Neural progenitor cell (in vitro differentiated cells): Measurements from ENCODE around the gene CES2. TPM values are rescaled to one million over a fixed set of nuclear protein-coding genes. Genes with fewer than 3 reads are reported as not detected.

Experiments
- DNase-seq: peaks from one replicate; pipeline ENCODE4 v3.0.0-alpha.2; 2016; ENCODE audit warnings: low spot score
- H2AFZ ChIP-seq: fragments of 200-600 bp; sonication (generic); replicated peaks from 2 replicates; pipeline ENCODE4 v1.6.1; 2016; ENCODE audit warnings: antibody characterized with exemption
- H3F3A ChIP-seq: fragments of 200-600 bp; sonication (generic); 2 replicates; pipeline ENCODE4 v1.6.1; 2016; ENCODE audit warnings: antibody characterized with exemption, low read depth
- H3K27ac ChIP-seq: fragments of 200-600 bp; sonication (generic); 2 replicates; pipeline ENCODE4 v1.5.1; 2016; ENCODE audit warnings: mild to moderate bottlenecking
- H3K27me3 ChIP-seq: fragments of 200-600 bp; sonication (generic); 2 replicates; pipeline ENCODE4 v1.6.1; 2016; ENCODE audit warnings: mild to moderate bottlenecking, moderate library complexity
- H3K36me3 ChIP-seq: fragments of 200-600 bp; sonication (generic); 2 replicates; pipeline ENCODE4 v1.5.1; 2016
- H3K4me1 ChIP-seq: fragments of 200-600 bp; sonication (generic); 2 replicates; pipeline ENCODE4 v1.6.1; 2016; ENCODE audit warnings: mixed run types
- H3K4me2 ChIP-seq: fragments of 200-600 bp; sonication (generic); 2 replicates; pipeline ENCODE4 v1.6.1; 2016
- H3K4me3 ChIP-seq: fragments of 200-600 bp; sonication (generic); 2 replicates; pipeline ENCODE4 v1.5.1; 2016
- H3K79me2 ChIP-seq: fragments of 200-600 bp; sonication (generic); 2 replicates; pipeline ENCODE4 v1.6.1; 2016; ENCODE audit warnings: low read depth
- H3K9ac ChIP-seq: fragments of 200-600 bp; sonication (generic); 2 replicates; pipeline ENCODE4 v1.6.1; 2016
- H3K9me3 ChIP-seq: fragments of 200-600 bp; sonication (generic); 2 replicates; pipeline ENCODE4 v1.5.1; 2016; ENCODE audit warnings: low read depth
- H4K20me1 ChIP-seq: fragments of 200-600 bp; sonication (generic); 2 replicates; pipeline ENCODE4 v1.6.1; 2016; ENCODE audit warnings: low read depth
- H3K27ac Mint-ChIP-seq: 3 replicates; pipeline ENCODE4 v1.8.0; 2021; ENCODE audit warnings: mixed read lengths
- H3K27me3 Mint-ChIP-seq: 2 replicates; pipeline ENCODE4 v1.8.0; 2022; ENCODE audit warnings: low read depth, mild to moderate bottlenecking, inconsistent platforms, moderate library complexity, mixed read lengths; ENCODE audit not compliant: insufficient read depth
- H3K36me3 Mint-ChIP-seq: 3 replicates; pipeline ENCODE4 v1.8.0; 2021; ENCODE audit warnings: mixed read lengths
- H3K4me1 Mint-ChIP-seq: 3 replicates; pipeline ENCODE4 v1.8.0; 2021; ENCODE audit warnings: mixed read lengths
- H3K4me3 Mint-ChIP-seq: 3 replicates; pipeline ENCODE4 v1.8.0; 2021; ENCODE audit warnings: mild to moderate bottlenecking, moderate library complexity, mixed read lengths
- H3K9me3 Mint-ChIP-seq: 3 replicates; pipeline ENCODE4 v1.8.0; 2020; ENCODE audit warnings: mixed read lengths
- EZH2 ChIP-seq: fragments of 200-600 bp; sonication (generic); IDR thresholded peaks from 2 replicates; pipeline ENCODE4 v1.6.1; 2017; ENCODE audit warnings: antibody characterized with exemption, mild to moderate bottlenecking, moderate library complexity
- EZH2phosphoT487 ChIP-seq: fragments of 200-600 bp; sonication (generic); IDR thresholded peaks from 2 replicates; pipeline ENCODE4 v1.6.1; 2017; ENCODE audit warnings: antibody characterized with exemption
- total RNA-seq: library from RNA; depleted of rRNA; stranded (reverse); fragments of >200 nt; gene quantifications from 2 replicates; pipeline ENCODE4 v1.2.3, GENCODE V29; 2015; ENCODE audit warnings: low replicate concordance
- TF ChIP-seq, protein P1 (sequence below): fragments of 200-600 bp; sonication (generic); IDR thresholded peaks from 2 replicates; pipeline ENCODE4 v1.5.1; 2017; ENCODE audit warnings: antibody characterized with exemption, mild to moderate bottlenecking

The CES2 gene
- total RNA-seq, 1 donor from 2014 or later: 11.1 TPM

DNA sequence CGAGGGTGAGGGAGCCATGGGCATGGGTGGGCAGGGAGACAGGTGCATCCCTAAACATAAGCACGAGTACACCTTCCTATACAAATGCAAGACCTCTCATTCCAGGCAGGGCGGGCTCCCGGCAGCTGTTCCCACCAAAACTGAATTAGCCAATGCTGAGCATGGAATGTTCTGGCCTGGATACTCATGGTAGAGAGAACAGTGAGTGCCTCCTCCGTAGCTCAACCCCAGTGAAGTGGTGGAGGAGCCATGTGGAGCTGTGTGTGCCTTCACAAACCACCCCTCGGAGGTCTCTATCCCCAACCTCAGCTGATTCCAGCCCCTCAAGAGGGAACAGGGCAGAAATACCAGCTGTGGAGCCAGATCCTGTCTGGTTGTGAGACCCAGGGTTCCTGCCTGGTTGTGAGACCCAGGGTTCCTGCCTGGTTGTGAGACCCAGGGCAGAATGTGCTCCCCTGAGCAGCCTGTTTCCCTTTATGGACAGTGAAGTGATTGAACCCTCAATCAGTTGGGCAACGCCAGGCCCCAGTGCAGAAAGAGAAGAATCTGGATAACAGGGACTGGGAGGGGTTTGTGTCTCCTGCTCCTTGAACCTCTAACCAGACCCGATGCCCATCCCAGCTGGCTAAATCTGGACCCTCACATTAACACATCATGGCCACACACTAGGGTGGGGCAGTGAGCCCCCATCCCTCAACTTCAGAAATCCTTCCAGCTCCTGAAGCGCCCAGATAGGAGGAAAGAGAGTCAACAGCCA lies 14.2 kb upstream of the CES2 start:
- Histone ChIP-seq H2AFZ (no peak overlapping the region), H4K20me1 (peaks cover 6% of the 10 kb centered on the region), H3K9me3 (no peaks in the 10 kb centered on the region), H3K36me3 (no peaks in the 10 kb centered on the region), H3K4me3 (no peak overlapping the region), H3K27ac (no peak overlapping the region), H3K4me2 (no peak overlapping the region), H3K79me2 (no peaks in the 10 kb centered on the region), H3K9ac (no peak overlapping the region), H3F3A (peaks cover 9% of the 10 kb centered on the region), H3K4me1 (no peaks in the 10 kb centered on the region), H3K27me3 (peaks cover 59% of the 10 kb centered on the region)
- Mint-ChIP-seq H3K4me1 (peaks cover 16% of the 10 kb centered on the region), H3K27ac (peak overlapping the region; percentile 86), H3K36me3 (no peaks in the 10 kb centered on the region), H3K4me3 (no peak overlapping the region), H3K9me3 (no peaks in the 10 kb centered on the region), H3K27me3 (peaks cover 33% of the 10 kb centered on the region)
- TF ChIP-seq EZH2 (no peak), EZH2phosphoT487 (no peak)
- TF ChIP-seq, protein P1, sequence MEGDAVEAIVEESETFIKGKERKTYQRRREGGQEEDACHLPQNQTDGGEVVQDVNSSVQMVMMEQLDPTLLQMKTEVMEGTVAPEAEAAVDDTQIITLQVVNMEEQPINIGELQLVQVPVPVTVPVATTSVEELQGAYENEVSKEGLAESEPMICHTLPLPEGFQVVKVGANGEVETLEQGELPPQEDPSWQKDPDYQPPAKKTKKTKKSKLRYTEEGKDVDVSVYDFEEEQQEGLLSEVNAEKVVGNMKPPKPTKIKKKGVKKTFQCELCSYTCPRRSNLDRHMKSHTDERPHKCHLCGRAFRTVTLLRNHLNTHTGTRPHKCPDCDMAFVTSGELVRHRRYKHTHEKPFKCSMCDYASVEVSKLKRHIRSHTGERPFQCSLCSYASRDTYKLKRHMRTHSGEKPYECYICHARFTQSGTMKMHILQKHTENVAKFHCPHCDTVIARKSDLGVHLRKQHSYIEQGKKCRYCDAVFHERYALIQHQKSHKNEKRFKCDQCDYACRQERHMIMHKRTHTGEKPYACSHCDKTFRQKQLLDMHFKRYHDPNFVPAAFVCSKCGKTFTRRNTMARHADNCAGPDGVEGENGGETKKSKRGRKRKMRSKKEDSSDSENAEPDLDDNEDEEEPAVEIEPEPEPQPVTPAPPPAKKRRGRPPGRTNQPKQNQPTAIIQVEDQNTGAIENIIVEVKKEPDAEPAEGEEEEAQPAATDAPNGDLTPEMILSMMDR: no peak
- no peak for DNase-seq

DNA sequence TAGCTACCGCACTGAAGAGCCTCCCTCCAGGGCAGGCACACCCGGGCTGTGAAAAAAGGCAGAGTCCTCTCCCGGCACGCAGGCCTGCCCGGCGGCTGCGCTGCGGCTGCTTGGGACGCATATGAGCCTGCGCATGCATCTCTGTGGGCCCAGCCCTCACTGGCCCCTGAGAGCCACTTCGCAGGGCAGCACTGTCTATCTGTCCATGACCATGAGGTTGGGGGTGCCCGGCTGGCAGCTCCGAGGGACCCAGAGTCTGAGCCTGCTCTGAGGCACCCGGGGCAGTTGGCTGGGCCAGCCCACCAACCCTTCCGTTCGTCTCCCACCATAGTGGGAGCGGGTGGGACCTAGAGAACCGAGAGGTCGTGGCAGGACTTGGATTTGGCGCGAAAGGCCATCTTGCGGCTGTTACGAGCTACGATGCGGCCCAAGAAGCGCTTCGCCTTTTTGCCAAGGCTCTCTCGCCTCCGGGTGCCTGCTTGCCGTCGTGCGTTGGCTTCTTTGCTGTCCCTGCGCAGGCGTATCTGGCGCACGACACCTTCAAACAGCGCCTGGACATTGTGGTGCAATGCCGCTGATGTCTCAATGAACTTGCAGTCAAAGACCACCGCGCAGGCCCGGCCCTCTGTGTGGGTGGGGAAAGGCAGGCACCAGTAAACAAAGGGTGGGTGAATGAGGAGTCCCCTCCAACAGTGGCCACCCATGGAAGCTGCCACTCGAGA lies 13.4 kb upstream of the CES2 start:
- H3K27me3 ChIP-seq: peaks cover 65% of the 10 kb centered on the region
- TF ChIP-seq EZH2phosphoT487 (no peak), EZH2 (no peak)
- TF ChIP-seq, protein P1: no peak
- H3F3A ChIP-seq: peaks cover 12% of the 10 kb centered on the region
- H3K4me3 ChIP-seq: no peak overlapping the region
- Mint-ChIP-seq H3K9me3 (no peaks in the 10 kb centered on the region), H3K36me3 (no peaks in the 10 kb centered on the region), H3K27me3 (peaks cover 38% of the 10 kb centered on the region), H3K4me1 (peaks cover 23% of the 10 kb centered on the region), H3K27ac (no peak overlapping the region), H3K4me3 (no peak overlapping the region)
- no peak overlapping the region for H3K27ac ChIP-seq
- H3K9ac ChIP-seq: no peak overlapping the region
- no peak overlapping the region for H2AFZ ChIP-seq
- no peaks in the 10 kb centered on the region for H3K79me2 ChIP-seq
- peaks cover 10% of the 10 kb centered on the region for H4K20me1 ChIP-seq
- no peaks in the 10 kb centered on the region for H3K36me3 ChIP-seq
- DNase-seq: no peak
- no peak overlapping the region for H3K4me2 ChIP-seq
- no peaks in the 10 kb centered on the region for H3K9me3 ChIP-seq
- no peaks in the 10 kb centered on the region for H3K4me1 ChIP-seq

DNA sequence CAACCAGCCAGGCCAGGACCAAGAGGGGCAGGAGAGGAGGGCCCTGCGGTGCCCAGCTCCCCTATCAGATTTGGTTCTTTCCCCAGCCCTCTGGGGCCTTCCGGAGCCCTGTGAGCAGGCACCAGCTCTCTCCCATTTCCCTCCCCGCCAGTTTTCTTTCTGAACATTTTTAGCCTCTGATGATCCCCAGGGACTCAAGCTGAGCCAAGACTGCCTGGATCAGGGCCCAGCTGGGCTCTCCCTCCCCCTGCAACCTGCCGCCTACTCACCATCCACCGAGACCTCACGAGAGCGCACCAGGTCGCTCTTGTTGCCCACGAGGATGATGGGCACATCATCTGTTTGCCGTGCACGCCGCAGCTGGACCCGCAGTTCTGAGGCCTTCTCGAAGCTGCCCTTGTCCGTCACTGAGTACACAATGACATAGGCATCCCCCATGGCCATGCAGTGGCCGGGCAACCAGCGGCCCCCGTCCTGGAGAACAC lies 12.0 kb upstream of the CES2 start:
- Mint-ChIP-seq H3K4me1 (peaks cover 37% of the 10 kb centered on the region), H3K27me3 (peaks cover 43% of the 10 kb centered on the region), H3K9me3 (no peaks in the 10 kb centered on the region), H3K36me3 (no peaks in the 10 kb centered on the region), H3K27ac (no peak overlapping the region), H3K4me3 (peak overlapping the region; percentile 52)
- no peak overlapping the region for H3K4me2 ChIP-seq
- no peaks in the 10 kb centered on the region for H3K36me3 ChIP-seq
- no peak overlapping the region for H3K4me3 ChIP-seq
- H4K20me1 ChIP-seq: peaks cover 10% of the 10 kb centered on the region
- no peak overlapping the region for H2AFZ ChIP-seq
- no peak for DNase-seq
- H3K79me2 ChIP-seq: no peaks in the 10 kb centered on the region
- peaks cover 76% of the 10 kb centered on the region for H3K27me3 ChIP-seq
- no peak overlapping the region for H3K27ac ChIP-seq
- no peaks in the 10 kb centered on the region for H3K4me1 ChIP-seq
- H3K9ac ChIP-seq: no peak overlapping the region
- no peaks in the 10 kb centered on the region for H3K9me3 ChIP-seq
- peaks cover 12% of the 10 kb centered on the region for H3F3A ChIP-seq
- TF ChIP-seq EZH2: no peak
- no peak for TF ChIP-seq EZH2phosphoT487
- TF ChIP-seq, protein P1: no peak
